ENCODE data around the gene ABCA9. TPM values are rescaled to one million over a fixed set of nuclear protein-coding genes. Genes with fewer than 3 reads are reported as not detected.

The ABCA9 gene
- polyA plus RNA-seq, 2 of the 4 experiments (the other 2 are of a cell fraction), result 0.01 TPM; not detected in 1

GRCh38 chr17:68941761-68942160, 119.0 kb downstream of the ABCA9 start:
- 10% methylated on average over 6 of the region's 6 CpGs for WGBS (ENCODE audit: missing lambda C conversion rate)
- POLR2A ChIA-PET, result no interaction called here
- DNase-seq (ENCODE audit: low read depth in 1 of 2, low spot score in 1 of 2) (no peak), FAIRE-seq (no peak), ATAC-seq (no peak)
- H3K4me2 ChIP-seq, result no peak overlapping the region
- no peak overlapping the region for H3K4me3 ChIP-seq
- H3K4me1 ChIP-seq, result no peaks in the 10 kb centered on the region
- no peaks in the 10 kb centered on the region for H3K9me3 ChIP-seq
- CTCF ChIA-PET, result interaction anchor here (0.6 kb wide), 1 partner anchor 10 kb away, joined by 3 read pairs; no protein-coding TSS in a partner anchor
- no peak overlapping the region for H3K27ac ChIP-seq
- TF ChIP-seq HEYL (CRISPR knock-in tag; IDR thresholded peaks at IDR 0.05) (no peak), REST (IDR thresholded peaks at IDR 0.05) (no peak), MAX (IDR thresholded peaks at IDR 0.05) (no peak), NPAS2 (CRISPR knock-in tag; IDR thresholded peaks at IDR 0.05; ENCODE audit: borderline replicate concordance) (no peak), HOXB5 (CRISPR knock-in tag; IDR thresholded peaks at IDR 0.05) (no peak), NFE2L2 (conservative IDR thresholded peaks at IDR 0.05; ENCODE audit: low read length) (no peak), ELK1 (IDR thresholded peaks at IDR 0.05; ENCODE audit: low read depth, low read length) (no peak), FOSL2 (IDR thresholded peaks at IDR 0.05) (no peak), FOSL2 (CRISPR knock-in tag; IDR thresholded peaks at IDR 0.05) (no peak)

GRCh38 chr17:68939195-68939594, 121.5 kb downstream of the ABCA9 start:
- WGBS (ENCODE audit: missing lambda C conversion rate), result 35% methylated on average over 3 of the region's 3 CpGs
- H3K27ac ChIP-seq, result no peak overlapping the region
- no peaks in the 10 kb centered on the region for H3K9me3 ChIP-seq
- no peak for TF ChIP-seq FOSL2 (IDR thresholded peaks at IDR 0.05)
- TF ChIP-seq FOSL2 (CRISPR knock-in tag; IDR thresholded peaks at IDR 0.05), result no peak
- TF ChIP-seq PHF8 (IDR thresholded peaks at IDR 0.05; ENCODE audit: borderline replicate concordance, low read depth), result no peak
- TF ChIP-seq BHLHE40 (IDR thresholded peaks at IDR 0.05; ENCODE audit: low read depth, low read length), result no peak
- TF ChIP-seq TFCP2L1 (CRISPR knock-in tag; IDR thresholded peaks at IDR 0.05), result no peak
- TF ChIP-seq POLR2AphosphoS2 (conservative IDR thresholded peaks at IDR 0.05; ENCODE audit: low read length), result no peak
- no peak for TF ChIP-seq FOSB (CRISPR knock-in tag; IDR thresholded peaks at IDR 0.05)
- no peak for TF ChIP-seq POLR2A (IDR thresholded peaks at IDR 0.05; ENCODE audit: low read length)
- no peak for TF ChIP-seq RNF2 (IDR thresholded peaks at IDR 0.05; ENCODE audit: borderline replicate concordance, low read depth)
- TF ChIP-seq EHF (CRISPR knock-in tag; IDR thresholded peaks at IDR 0.05), result no peak
- no peak for TF ChIP-seq KDM5A (IDR thresholded peaks at IDR 0.05)
- no peak for TF ChIP-seq MYC (IDR thresholded peaks at IDR 0.05; ENCODE audit: borderline replicate concordance, low read length)
- no peak for TF ChIP-seq RCOR1 (IDR thresholded peaks at IDR 0.05; ENCODE audit: low read depth, low read length)
- DNase-seq (ENCODE audit: low read depth in 1 of 2, low spot score in 1 of 2), result no peak
- no peaks in the 10 kb centered on the region for H3K4me1 ChIP-seq
- ChIA-PET CTCF (no interaction called here), POLR2A (no interaction called here)
- ATAC-seq, result no peak
- no peak overlapping the region for H3K4me2 ChIP-seq
- no peak for FAIRE-seq
- no peak overlapping the region for H3K4me3 ChIP-seq

- CTCF ChIA-PET, result no interaction called here
- ATAC-seq (no peak), DNase-seq (ENCODE audit: low read depth in 1 of 2, low spot score in 1 of 2) (no peak), FAIRE-seq (no peak)
- TF ChIP-seq HES2 (IDR thresholded peaks at IDR 0.05) (no peak), TP53 (CRISPR knock-in tag; IDR thresholded peaks at IDR 0.05) (no peak), FOXS1 (CRISPR knock-in tag; IDR thresholded peaks at IDR 0.05) (no peak), HEYL (CRISPR knock-in tag; IDR thresholded peaks at IDR 0.05) (no peak)
- no peaks in the 10 kb centered on the region for H3K9me3 ChIP-seq
- POLR2A ChIA-PET, result no interaction called here
- H3K4me2 ChIP-seq, result no peak overlapping the region
- no peaks in the 10 kb centered on the region for H3K4me1 ChIP-seq
- no peak overlapping the region for H3K27ac ChIP-seq
- H3K4me3 ChIP-seq, result no peak overlapping the region
- WGBS (ENCODE audit: missing lambda C conversion rate), result 35% methylated on average over 8 of the region's 8 CpGs
Measured at GRCh38 chr17:68937890-68938514, 122.7 kb downstream of the ABCA9 start.

Data from A549 (cell line).